GM12892 (cell line): ENCODE results near the gene SETX.

Source experiments
- DNase-seq: peaks from one replicate; pipeline ENCODE4 v3.0.0; 2011; ENCODE audit not compliant: insufficient read length
- FAIRE-seq: peaks from 2 replicates; lab custom pipeline; 2011; peaks lifted over from hg19 to GRCh38; lab: Jason Lieb, UNC
- POLR2A ChIP-seq: IDR thresholded peaks from 2 replicates; pipeline ENCODE4 v1.6.1; 2011; ENCODE audit warnings: low read depth, low read length, control low read depth
- POLR2AphosphoS5 ChIP-seq: IDR thresholded peaks from 2 replicates; pipeline ENCODE4 v1.6.1; 2011; ENCODE audit warnings: low read depth, low read length, control low read depth
- TAF1 ChIP-seq: IDR thresholded peaks from 2 replicates; pipeline ENCODE4 v1.6.1; 2011; ENCODE audit warnings: low read depth, mild to moderate bottlenecking, control low read depth, low read length, borderline replicate concordance

The SETX gene

GRCh38 chr9:132372177-132373095 lies 17.6 kb upstream of the SETX start:
- no peak for FAIRE-seq

GRCh38 chr9:132370592-132370991 lies 15.8 kb upstream of the SETX start:
- no peak for DNase-seq
- no peak for TF ChIP-seq TAF1
- TF ChIP-seq POLR2AphosphoS5, result no peak
- no peak for TF ChIP-seq POLR2A
- FAIRE-seq, result no peak

More at GRCh38 chr9:132372177-132373095, 17.6 kb upstream of the SETX start:
- DNase-seq, result no peak
- TF ChIP-seq POLR2AphosphoS5, result no peak
- TF ChIP-seq POLR2A, result no peak
- no peak for TF ChIP-seq TAF1

- TF ChIP-seq TAF1 (no peak), POLR2A (no peak), POLR2AphosphoS5 (no peak)
- no peak for FAIRE-seq
- DNase-seq, result no peak
Measured at GRCh38 chr9:132369421-132369820, 14.6 kb upstream of the SETX start.

- DNase-seq, result no peak
- FAIRE-seq, result no peak
- no peak for TF ChIP-seq TAF1
- TF ChIP-seq POLR2A, result no peak
- TF ChIP-seq POLR2AphosphoS5, result no peak
Measured at GRCh38 chr9:132367613-132368313, 13.0 kb upstream of the SETX start.

- DNase-seq, result no peak
- TF ChIP-seq TAF1 (no peak), POLR2A (no peak)
- FAIRE-seq, result no peak
Measured at GRCh38 chr9:132366481-132366880, 11.7 kb upstream of the SETX start.

GRCh38 chr9:132365986-132366385 lies 11.2 kb upstream of the SETX start:
- no peak for TF ChIP-seq POLR2A
- TF ChIP-seq TAF1, result no peak
- TF ChIP-seq POLR2AphosphoS5, result no peak
- DNase-seq (no peak), FAIRE-seq (no peak)

GRCh38 chr9:132364068-132364467 lies 9.3 kb upstream of the SETX start:
- DNase-seq, result no peak
- no peak for FAIRE-seq
- TF ChIP-seq POLR2AphosphoS5, result no peak
- TF ChIP-seq TAF1, result no peak
- TF ChIP-seq POLR2A, result no peak

- FAIRE-seq (no peak), DNase-seq (no peak)
- TF ChIP-seq POLR2AphosphoS5, result no peak
- no peak for TF ChIP-seq TAF1
- no peak for TF ChIP-seq POLR2A
Measured at GRCh38 chr9:132357764-132358163, 3.0 kb upstream of the SETX start.

- FAIRE-seq, result no peak
- DNase-seq, result no peak
- TF ChIP-seq TAF1 (no peak), POLR2A (no peak)
Measured at GRCh38 chr9:132356324-132356924, 1.6 kb upstream of the SETX start.

GRCh38 chr9:132351404-132352045 lies 3.3 kb downstream of the SETX start:
- FAIRE-seq (no peak), DNase-seq (no peak)
- TF ChIP-seq POLR2A, result 0 out of 2 replicates have a peak, but pooled peaks have one; percentile 13
- TF ChIP-seq POLR2AphosphoS5, result no peak

- FAIRE-seq (no peak), DNase-seq (no peak)
- TF ChIP-seq POLR2A, result no peak
- no peak for TF ChIP-seq POLR2AphosphoS5
- no peak for TF ChIP-seq TAF1
Measured at GRCh38 chr9:132350861-132351315, 3.9 kb downstream of the SETX start.

GRCh38 chr9:132348676-132349075 lies 6.1 kb downstream of the SETX start:
- TF ChIP-seq TAF1 (no peak), POLR2AphosphoS5 (no peak), POLR2A (no peak)
- FAIRE-seq, result no peak
- DNase-seq, result no peak
